GF-D8 (cell line): ENCODE measurements around the gene FAM53A.
"Not testable (repeated sequence)": the region's sequence is repeated elsewhere in the genome, so short reads cannot be mapped to it uniquely, and the experiment has no call there.

Experiments
- DNase-seq: peaks from one replicate; lab custom pipeline; 2025; lab: John Stamatoyannopoulos, UW

Gene FAM53A

GRCh38 chr4:1716065-1716945 is 32.2 kb upstream of the FAM53A start:
- no peak for DNase-seq

GRCh38 chr4:1715002-1715758 is 31.1 kb upstream of the FAM53A start:
- peak; percentile 79 for DNase-seq

GRCh38 chr4:1714303-1715001 is 30.3 kb upstream of the FAM53A start:
- no peak for DNase-seq

- no peak for DNase-seq
These were observed 29.1 kb upstream of the FAM53A start for GRCh38 chr4:1713003-1713851.

GRCh38 chr4:1712216-1713002 is 28.3 kb upstream of the FAM53A start, which contains the start of gene SLBP:
TSS of gene SLBP (minus strand) at chr4:1712319. CDS start at chr4:1712188, 131 bp downstream.
- DNase-seq: peak; percentile 92

- DNase-seq: no peak
These were observed 27.6 kb upstream of the FAM53A start for GRCh38 chr4:1711571-1712215.

GRCh38 chr4:1711055-1711570 is 27.0 kb upstream of the FAM53A start:
- no peak for DNase-seq

GRCh38 chr4:1708581-1708980 is 24.5 kb upstream of the FAM53A start:
- no peak for DNase-seq

- no peak for DNase-seq
These were observed 22.2 kb upstream of the FAM53A start for GRCh38 chr4:1706358-1706757.

- no peak for DNase-seq
These were observed 21.6 kb upstream of the FAM53A start for GRCh38 chr4:1705732-1706131.

GRCh38 chr4:1703867-1704266 is 19.8 kb upstream of the FAM53A start:
- DNase-seq: no peak

GRCh38 chr4:1701671-1702070 is 17.6 kb upstream of the FAM53A start:
- not testable (repeated sequence) for DNase-seq

- DNase-seq: no peak
These were observed 11.8 kb upstream of the FAM53A start for GRCh38 chr4:1695913-1696312.

GRCh38 chr4:1693131-1693896 is 9.2 kb upstream of the FAM53A start:
- peak; percentile 50 for DNase-seq

- no peak for DNase-seq
These were observed 7.7 kb upstream of the FAM53A start for GRCh38 chr4:1691737-1692373.

GRCh38 chr4:1690698-1691097 is 6.6 kb upstream of the FAM53A start:
- no peak for DNase-seq

GRCh38 chr4:1686440-1687036 is 2.4 kb upstream of the FAM53A start:
- DNase-seq: no peak
